Right renal pelvis (tissue), 4 donors: Measurements from ENCODE around the gene SOBP. TPM values are rescaled to one million over a fixed set of nuclear protein-coding genes. Genes with fewer than 3 reads are reported as not detected.
A peak's percentile ranks its signal among the peaks of the same experiment; 100 is the strongest.

ENCODE experiments used
- DNase-seq, 4 donors: peaks; one replicate each; pipeline ENCODE4 v3.0.0-alpha.2; 2013; ENCODE audit warnings: low read depth in 4 of 4, low spot score in 3 of 4, missing footprints in 1 of 4
- polyA plus RNA-seq, 4 donors: library from polyadenylated mRNA; unstranded; fragments of 120-200 nt; gene quantifications; one replicate each; pipeline ENCODE4 v1.2.1, GENCODE V29; 2013; ENCODE audit not compliant: insufficient read length in 4 of 4

SOBP gene
- polyA plus RNA-seq, 4 donors: 11.1 to 13.7 (median 12.3) TPM

GRCh38 chr6:107485157-107485556 lies 4.8 kb upstream of the SOBP start:
- DNase-seq: no peak

DNA sequence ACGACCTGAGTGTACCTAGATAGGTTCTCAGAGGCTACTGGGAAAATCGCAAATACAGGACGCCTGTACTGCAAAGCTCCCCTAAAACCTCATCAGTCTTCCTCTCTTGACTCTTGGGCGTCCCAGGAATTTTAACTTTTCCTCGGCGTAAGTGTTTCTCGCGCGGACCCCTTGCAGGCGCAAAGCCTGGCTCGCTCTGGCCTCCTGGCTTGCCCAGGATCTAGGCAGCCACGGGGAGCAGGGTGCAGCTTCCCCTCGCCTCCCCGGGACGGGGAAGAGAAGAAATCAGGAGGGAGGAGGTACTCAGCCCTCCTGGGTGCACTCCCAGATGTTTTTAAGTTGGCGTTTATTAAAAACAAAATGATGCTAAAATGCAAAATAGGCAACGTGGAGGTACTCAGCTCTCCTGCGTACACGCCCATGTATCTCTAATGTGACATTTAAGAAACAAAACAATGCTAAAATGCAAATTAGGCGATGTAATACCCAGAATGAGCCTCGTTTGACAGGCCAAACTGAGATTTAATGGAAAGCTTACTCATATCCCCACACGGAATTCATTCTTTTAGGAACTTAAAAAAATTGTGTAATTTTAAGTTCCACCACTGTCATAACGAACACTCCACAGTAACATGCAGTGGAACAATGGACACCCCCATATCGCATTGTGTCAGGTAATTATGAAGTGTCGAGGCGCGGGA lies 1.6 kb upstream of the SOBP start:
- no peak for DNase-seq

DNA sequence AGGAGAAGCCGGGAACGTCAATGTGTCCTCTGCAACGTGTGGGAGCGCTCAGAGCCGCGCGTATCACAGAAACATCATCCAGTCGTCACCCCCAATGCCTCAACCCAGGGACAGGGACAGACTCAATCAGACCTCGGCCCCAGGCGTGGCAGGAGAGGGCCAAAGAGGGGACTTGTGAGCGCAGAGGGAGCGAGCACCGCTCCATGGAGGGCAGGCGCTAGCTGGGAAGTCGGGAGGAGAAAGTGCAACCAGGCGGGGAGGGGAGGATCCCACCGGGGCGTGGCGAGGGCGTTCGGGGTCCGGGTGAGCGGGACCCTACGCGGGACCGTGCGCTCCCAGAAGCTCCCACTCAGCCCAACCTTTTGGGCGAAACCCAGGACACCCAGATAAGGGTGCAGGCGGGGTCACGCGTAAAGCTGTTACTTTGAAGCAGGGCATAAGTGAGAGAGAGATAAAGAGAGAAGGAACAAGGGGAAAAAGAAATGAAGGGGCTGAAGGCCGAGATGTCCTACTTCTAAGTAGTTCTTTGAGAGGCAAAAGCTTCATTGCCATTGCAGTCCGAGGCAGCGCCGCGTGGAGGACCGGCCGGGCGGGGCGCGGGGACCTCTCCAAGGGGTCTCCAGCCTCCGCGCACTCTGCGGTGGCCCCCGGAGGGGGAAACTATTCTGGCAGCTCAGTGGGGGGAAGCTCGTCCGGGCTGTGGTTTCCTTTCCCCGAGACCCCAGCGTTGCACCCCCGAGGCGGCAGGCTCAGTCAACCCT lies 862 bp upstream of the SOBP start:
- DNase-seq: peak in 1 of 4 donors; percentile 50

DNA sequence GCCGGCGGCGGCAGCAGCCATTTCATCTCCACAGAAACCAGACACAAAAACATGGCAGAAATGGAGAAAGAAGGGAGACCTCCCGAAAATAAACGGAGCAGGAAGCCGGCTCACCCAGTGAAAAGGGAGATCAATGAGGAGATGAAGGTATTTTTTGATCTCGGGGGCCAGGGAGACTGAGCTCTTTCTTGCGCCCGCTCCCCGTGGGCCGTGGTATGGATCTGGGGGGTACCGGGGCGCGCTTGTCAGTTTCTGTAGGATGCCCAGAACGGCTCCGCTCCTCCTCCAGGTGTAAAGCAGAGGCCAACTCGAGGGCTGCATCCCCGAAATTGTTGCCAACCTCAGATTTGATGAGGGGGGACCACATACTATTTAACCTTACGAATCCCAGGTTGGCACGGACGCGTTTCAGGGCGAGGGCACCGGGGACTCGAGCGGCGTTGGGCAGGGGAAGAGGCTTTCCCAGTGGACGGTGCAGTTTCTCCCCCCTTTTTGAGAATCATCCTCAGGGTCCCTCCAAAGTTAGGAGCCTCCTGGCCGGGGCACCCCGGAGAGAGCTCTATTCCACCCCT lies 735 bp downstream of the SOBP start:
- peak in 1 of 4 donors; percentile 49 for DNase-seq

- peak in 1 of 4 donors; percentile 49 for DNase-seq
These were observed 1.3 kb downstream of the SOBP start for GRCh38 chr6:107491138-107491609.

GRCh38 chr6:107491760-107492660 lies 2.1 kb downstream of the SOBP start:
- no peak for DNase-seq

DNA sequence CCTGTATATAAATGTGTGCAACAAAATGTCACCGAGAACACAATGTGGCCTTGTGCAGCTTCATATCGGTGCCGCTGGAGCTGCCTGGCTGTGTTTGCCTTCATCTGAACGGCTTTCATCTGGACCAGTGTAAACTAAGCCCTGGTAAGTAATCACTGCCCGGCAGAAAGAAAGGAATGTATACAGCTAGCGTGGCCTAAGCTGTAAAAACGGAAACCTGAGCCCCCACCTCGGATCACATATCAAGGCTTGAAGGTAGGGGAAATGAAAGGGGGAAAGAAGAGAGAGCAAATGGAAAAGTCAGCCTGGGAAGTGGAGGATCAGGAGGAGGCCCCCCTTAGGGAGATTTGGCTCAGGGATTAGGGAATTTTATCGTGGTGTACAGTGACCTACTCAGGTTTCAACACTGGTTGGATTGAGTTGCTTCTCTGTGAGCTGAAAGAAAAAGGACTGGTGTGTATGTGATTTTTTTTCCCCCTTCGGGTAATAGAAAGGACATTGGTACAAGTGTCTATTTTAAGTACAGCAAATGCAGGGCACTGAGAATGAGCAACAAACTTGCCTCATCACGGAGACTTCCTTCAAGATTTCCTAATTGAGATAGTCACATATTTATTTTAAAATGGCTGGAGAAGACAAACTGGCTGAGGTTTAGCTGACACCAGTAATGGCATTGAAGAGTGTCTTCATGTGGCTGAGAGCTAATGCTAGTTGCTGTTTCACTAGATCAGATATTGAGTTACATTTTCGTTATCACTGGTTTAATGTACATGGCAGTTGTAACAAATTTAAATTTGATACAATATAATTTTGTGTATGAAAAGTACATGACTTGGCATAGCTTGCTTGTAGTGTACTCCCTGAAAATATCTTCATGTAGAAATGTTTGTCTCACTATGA lies 3.5 kb downstream of the SOBP start:
- peak in 2 of 4 donors; percentile 37 to 77 for DNase-seq

DNA sequence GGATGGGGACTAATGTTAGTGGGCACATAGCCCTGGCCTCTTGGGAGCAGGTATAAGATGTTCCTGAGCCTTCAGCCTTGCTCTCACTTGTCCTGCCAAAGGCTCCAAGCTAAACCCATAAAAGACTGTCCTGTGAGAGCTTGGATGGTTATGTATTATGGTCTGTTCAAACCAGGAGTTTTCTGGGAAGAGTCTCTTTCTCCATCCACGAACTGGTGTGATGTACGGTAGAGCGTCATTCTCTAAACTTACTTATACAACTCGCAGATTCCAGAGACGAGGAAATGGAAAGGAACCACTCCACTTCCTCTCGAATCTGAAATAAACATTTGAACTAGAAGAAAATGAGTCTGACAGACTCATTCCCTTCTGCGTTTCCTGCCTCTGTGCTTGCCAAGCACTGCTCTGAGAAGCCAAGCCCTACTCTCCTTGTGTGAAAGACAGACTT lies 5.3 kb downstream of the SOBP start:
- DNase-seq: no peak

DNA sequence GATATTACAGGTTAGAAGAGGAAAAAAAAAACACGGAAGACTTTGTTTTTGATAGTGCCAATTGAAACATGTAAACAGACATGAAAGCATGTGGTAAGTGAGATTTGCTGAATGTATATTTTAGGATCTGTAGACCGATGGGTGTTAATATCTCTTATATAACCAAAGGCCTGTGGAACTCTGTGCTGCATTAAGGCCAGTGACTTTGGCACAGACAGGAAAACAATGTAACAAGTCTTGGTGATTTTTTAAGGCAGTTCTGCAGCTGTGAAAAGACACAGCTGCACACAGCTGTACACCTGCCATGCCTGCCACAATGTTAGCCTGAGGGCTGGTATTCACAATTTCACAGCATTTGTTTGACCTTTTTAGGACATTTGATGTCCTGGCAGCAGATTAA lies 6.1 kb downstream of the SOBP start:
- DNase-seq: no peak

DNA sequence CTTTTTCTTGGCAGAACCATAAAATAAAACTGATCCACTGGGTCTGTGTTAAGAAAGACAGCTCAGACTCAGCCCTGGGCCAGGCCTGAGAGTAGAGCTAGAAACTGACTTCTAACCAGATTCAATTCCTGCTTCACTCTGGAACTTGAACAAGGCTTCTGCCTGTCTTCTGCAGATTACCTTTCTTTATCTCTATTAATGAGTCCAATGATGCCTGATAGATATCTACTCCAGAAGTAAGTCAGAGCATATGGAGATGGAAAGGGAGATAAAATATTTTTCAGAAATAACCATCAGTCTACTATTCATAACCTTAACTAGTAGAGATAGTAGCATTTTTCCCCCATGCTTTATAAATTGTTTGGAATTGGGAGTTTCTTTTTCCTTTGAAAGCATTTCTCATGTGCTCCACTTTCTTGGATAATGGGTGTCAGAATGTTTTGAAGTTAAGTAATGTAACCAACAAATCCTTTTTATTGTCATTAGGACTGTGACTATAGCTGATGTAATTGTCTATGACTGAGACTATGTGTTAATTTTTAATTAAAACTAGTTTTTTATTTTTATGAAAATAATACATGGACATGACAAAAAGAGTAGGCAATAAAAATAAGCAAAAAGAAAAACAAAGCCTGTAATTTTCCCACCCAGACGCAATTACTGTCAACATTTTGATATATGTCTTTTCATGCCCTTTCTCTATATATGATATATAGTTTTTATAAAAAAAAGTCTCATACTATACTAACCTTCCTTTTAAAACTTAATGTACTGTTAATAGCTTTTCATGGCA lies 7.2 kb downstream of the SOBP start:
- no peak for DNase-seq

DNA sequence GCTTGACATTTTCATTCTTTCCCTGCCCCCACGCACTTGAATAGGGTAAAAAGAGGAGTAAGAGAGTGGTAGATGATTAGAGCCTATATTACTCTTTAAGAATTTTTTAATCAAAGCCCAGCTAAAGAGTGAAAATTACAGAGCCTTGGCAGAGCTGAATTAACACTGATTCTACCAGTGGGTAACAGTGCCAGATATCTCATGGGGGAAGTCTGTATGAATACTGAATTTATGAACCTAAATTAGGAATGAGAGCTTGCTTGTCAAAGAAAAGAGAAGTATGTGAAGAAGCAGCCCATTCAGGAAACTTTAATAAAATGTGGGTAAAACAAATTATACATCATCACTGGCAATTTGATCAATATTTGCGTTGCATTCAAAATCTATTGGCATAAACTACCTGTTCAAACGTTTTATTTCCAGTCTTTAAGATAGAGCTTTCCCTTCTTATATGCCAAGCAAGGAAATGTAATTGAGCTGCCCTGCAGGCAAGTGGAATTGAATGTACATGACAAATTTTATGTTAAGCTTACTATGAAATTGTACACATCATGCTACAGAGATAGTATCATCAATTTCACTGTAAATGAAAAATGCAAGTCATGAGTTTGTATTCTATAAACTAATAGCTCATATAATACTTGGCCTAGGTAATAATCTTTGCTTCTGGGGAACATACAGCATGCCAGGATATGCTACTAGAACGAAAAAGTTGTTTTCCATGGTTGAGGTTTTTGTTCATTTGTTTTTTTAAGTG lies 14.5 kb downstream of the SOBP start:
- no peak for DNase-seq

DNA sequence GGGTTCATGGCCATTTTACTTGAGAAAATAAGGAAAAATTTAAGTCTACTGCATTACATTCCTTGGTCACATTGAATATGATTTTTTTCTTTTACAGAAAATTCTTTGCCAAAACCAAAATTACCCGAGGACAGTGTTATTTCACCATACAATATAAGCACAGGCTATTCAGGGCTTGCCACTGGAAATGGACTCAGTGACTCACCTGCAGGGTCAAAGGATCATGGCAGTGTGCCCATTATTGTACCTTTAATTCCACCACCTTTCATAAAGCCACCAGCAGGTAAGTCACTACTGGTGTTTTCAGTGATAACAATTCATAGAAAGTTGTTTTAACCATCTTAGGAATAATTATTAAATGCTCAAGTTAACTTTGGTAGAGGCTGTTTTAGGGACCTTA lies 16.2 kb downstream of the SOBP start:
- DNase-seq: no peak

- DNase-seq: no peak
These were observed 19.6 kb downstream of the SOBP start for GRCh38 chr6:107509506-107509905.

- no peak for DNase-seq
These were observed 20.2 kb downstream of the SOBP start for GRCh38 chr6:107510108-107510507.

GRCh38 chr6:107511511-107511993 lies 21.6 kb downstream of the SOBP start:
- DNase-seq: no peak

DNA sequence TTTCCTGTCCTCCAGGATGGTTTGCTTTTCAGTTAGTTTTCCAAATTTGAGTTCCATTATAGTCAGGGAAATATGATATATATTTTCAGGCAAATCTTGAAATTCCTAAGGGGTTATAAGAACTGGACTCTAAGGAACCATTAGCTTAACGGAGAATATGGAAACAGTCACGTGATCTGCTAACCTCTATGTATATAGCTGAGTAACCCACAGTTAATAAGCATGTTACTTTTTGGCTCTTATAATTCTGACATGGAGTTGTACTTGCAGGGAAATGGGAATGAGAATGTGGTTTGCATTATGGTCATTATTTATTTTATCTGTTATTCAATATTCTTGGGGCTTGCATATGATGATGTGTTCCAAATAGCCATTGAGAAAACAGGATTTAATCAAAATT lies 23.3 kb downstream of the SOBP start:
- DNase-seq: no peak

GRCh38 chr6:107515955-107516354 lies 26.0 kb downstream of the SOBP start:
- no peak for DNase-seq

- DNase-seq: no peak
These were observed 27.4 kb downstream of the SOBP start for GRCh38 chr6:107517274-107517673.
